GM19023 (cell line): ENCODE results near the gene CLNK.
A peak's percentile ranks its signal among the peaks of the same experiment; 100 is the strongest.

Experiments used
- ATAC-seq: cut with Tn5 transposase; IDR thresholded peaks from one replicate; pipeline ENCODE4 v1.9.1; 2021; ENCODE audit warnings: mild to moderate bottlenecking, moderate library complexity; ENCODE audit not compliant: unreplicated experiment

The CLNK gene

GRCh38 chr4:10526429-10527222 is 157.9 kb downstream of the CLNK start:
- ATAC-seq: no peak

- no peak for ATAC-seq
These were observed 160.3 kb downstream of the CLNK start for GRCh38 chr4:10524196-10524833.

- ATAC-seq: no peak
These were observed 163.1 kb downstream of the CLNK start for GRCh38 chr4:10521424-10521823.

- no peak for ATAC-seq
These were observed 174.8 kb downstream of the CLNK start for GRCh38 chr4:10509733-10510132.

- ATAC-seq: no peak
These were observed 178.5 kb downstream of the CLNK start for GRCh38 chr4:10506077-10506476.

- no peak for ATAC-seq
These were observed 179.9 kb downstream of the CLNK start for GRCh38 chr4:10504570-10505179.

- ATAC-seq: no peak
These were observed 181.9 kb downstream of the CLNK start for GRCh38 chr4:10502717-10503116.

GRCh38 chr4:10500776-10501175 is 183.8 kb downstream of the CLNK start:
- no peak for ATAC-seq

GRCh38 chr4:10496200-10496599 is 188.4 kb downstream of the CLNK start:
- ATAC-seq: no peak

GRCh38 chr4:10495651-10496050 is 188.9 kb downstream of the CLNK start:
- no peak for ATAC-seq

- no peak for ATAC-seq
These were observed 192.1 kb downstream of the CLNK start for GRCh38 chr4:10492464-10492863.

- no peak for ATAC-seq
These were observed 193.2 kb downstream of the CLNK start for GRCh38 chr4:10491401-10491800.

GRCh38 chr4:10490996-10491395 is 193.6 kb downstream of the CLNK start:
- no peak for ATAC-seq

- no peak for ATAC-seq
These were observed 201.7 kb downstream of the CLNK start for GRCh38 chr4:10482913-10483312.

- ATAC-seq: no peak
These were observed 204.0 kb downstream of the CLNK start for GRCh38 chr4:10480616-10481015.

- ATAC-seq: no peak
These were observed 205.9 kb downstream of the CLNK start for GRCh38 chr4:10478621-10479020.

GRCh38 chr4:10470505-10470904 is 214.1 kb downstream of the CLNK start:
- no peak for ATAC-seq

- no peak for ATAC-seq
These were observed 218.4 kb downstream of the CLNK start for GRCh38 chr4:10466161-10466560.

- no peak for ATAC-seq
These were observed 221.7 kb downstream of the CLNK start for GRCh38 chr4:10462876-10463275.

- ATAC-seq: no peak
These were observed 222.6 kb downstream of the CLNK start for GRCh38 chr4:10461850-10462400.

GRCh38 chr4:10461091-10461849 is 223.3 kb downstream of the CLNK start:
- ATAC-seq: peak; percentile 65
